Parathyroid adenoma (tissue), 2 donors: ENCODE measurements around the gene RSPH3.
"Not testable (repeated sequence)": the region's sequence is repeated elsewhere in the genome, so short reads cannot be mapped to it uniquely, and the experiment has no call there.

Experiments
- H2AFZ ChIP-seq: fragments of 300-600 bp; sonication (generic); one replicate; pipeline ENCODE4 v1.7.0; 2017; ENCODE audit warnings: antibody characterized with exemption, mild to moderate bottlenecking
- H3K27ac ChIP-seq: fragments of 300-600 bp; sonication (generic); one replicate; pipeline ENCODE4 v1.7.0; 2017
- H3K27me3 ChIP-seq: fragments of 300-600 bp; sonication (generic); one replicate; pipeline ENCODE4 v1.7.0; 2017; ENCODE audit warnings: low read length; ENCODE audit not compliant: control insufficient read depth, insufficient read depth
- H3K36me3 ChIP-seq: fragments of 300-600 bp; sonication (generic); one replicate; pipeline ENCODE4 v1.7.0; 2017; ENCODE audit warnings: low read length; ENCODE audit not compliant: control insufficient read depth, insufficient read depth
- H3K4me1 ChIP-seq: fragments of 300-600 bp; sonication (generic); one replicate; pipeline ENCODE4 v1.7.0; 2017; ENCODE audit warnings: control low read depth
- H3K4me2 ChIP-seq: fragments of 300-600 bp; sonication (generic); one replicate; pipeline ENCODE4 v1.7.0; 2017; ENCODE audit warnings: low read length
- H3K4me3 ChIP-seq: fragments of 300-600 bp; sonication (generic); one replicate; pipeline ENCODE4 v1.7.0; 2017; ENCODE audit warnings: low read depth, low read length
- H3K79me2 ChIP-seq: fragments of 300-600 bp; sonication (generic); one replicate; pipeline ENCODE4 v1.7.0; 2017; ENCODE audit warnings: control low read depth
- H3K9ac ChIP-seq: fragments of 300-600 bp; sonication (generic); one replicate; pipeline ENCODE4 v1.7.0; 2017; ENCODE audit warnings: mild to moderate bottlenecking
- H3K9me3 ChIP-seq: fragments of 300-600 bp; sonication (generic); one replicate; pipeline ENCODE4 v1.7.0; 2017; ENCODE audit warnings: low read length; ENCODE audit not compliant: control insufficient read depth
- CTCF ChIP-seq: fragments of 300-600 bp; sonication (generic); IDR thresholded peaks from one replicate; pipeline ENCODE4 v1.7.0; 2017; ENCODE audit warnings: antibody characterized with exemption, mild to moderate bottlenecking
- donor health status: primary hyperparathyroidism.

The RSPH3 gene

GRCh38 chr6:158958504-158959386, 41.3 kb downstream of the RSPH3 start:
- no peaks in the 10 kb centered on the region for H3K4me1 ChIP-seq
- H3K27ac ChIP-seq = no peak overlapping the region
- peak; percentile 42 for TF ChIP-seq CTCF
- no peak overlapping the region for H3K4me3 ChIP-seq
- no peak overlapping the region for H2AFZ ChIP-seq
- H3K9ac ChIP-seq = no peak overlapping the region
- H3K27me3 ChIP-seq = no peaks in the 10 kb centered on the region
- no peaks in the 10 kb centered on the region for H3K9me3 ChIP-seq
- H3K79me2 ChIP-seq = no peaks in the 10 kb centered on the region
- H3K4me2 ChIP-seq = no peak overlapping the region
- H3K36me3 ChIP-seq = no peaks in the 10 kb centered on the region

GRCh38 chr6:158955255-158955654, 44.7 kb downstream of the RSPH3 start:
- H3K4me3 ChIP-seq = no peak overlapping the region
- H3K4me1 ChIP-seq = no peaks in the 10 kb centered on the region
- TF ChIP-seq CTCF = no peak
- no peak overlapping the region for H3K4me2 ChIP-seq
- H3K79me2 ChIP-seq = no peaks in the 10 kb centered on the region
- H3K36me3 ChIP-seq = no peaks in the 10 kb centered on the region
- no peaks in the 10 kb centered on the region for H3K27me3 ChIP-seq
- H3K9me3 ChIP-seq = no peaks in the 10 kb centered on the region
- H2AFZ ChIP-seq = no peak overlapping the region
- H3K27ac ChIP-seq = no peak overlapping the region
- no peak overlapping the region for H3K9ac ChIP-seq

- TF ChIP-seq CTCF = no peak
- Histone ChIP-seq H3K27ac (no peak overlapping the region), H3K79me2 (no peaks in the 10 kb centered on the region), H3K36me3 (no peaks in the 10 kb centered on the region), H3K9me3 (no peaks in the 10 kb centered on the region), H3K9ac (no peak overlapping the region), H3K4me2 (no peak overlapping the region), H3K4me1 (no peaks in the 10 kb centered on the region), H3K4me3 (no peak overlapping the region), H2AFZ (no peak overlapping the region), H3K27me3 (no peaks in the 10 kb centered on the region)
These were observed 45.2 kb downstream of the RSPH3 start for GRCh38 chr6:158954753-158955152.

- not testable (repeated sequence) for H3K4me1 ChIP-seq, H3K36me3 ChIP-seq, H3K9me3 ChIP-seq, H3K4me2 ChIP-seq, H3K27ac ChIP-seq, H2AFZ ChIP-seq, H3K79me2 ChIP-seq, H3K4me3 ChIP-seq, H3K9ac ChIP-seq, H3K27me3 ChIP-seq
These were observed 48.0 kb downstream of the RSPH3 start for GRCh38 chr6:158952011-158952410.

GRCh38 chr6:158951565-158951964, 48.4 kb downstream of the RSPH3 start:
- H3K4me3 ChIP-seq, H3K9me3 ChIP-seq, H3K27me3 ChIP-seq, H3K79me2 ChIP-seq, H3K36me3 ChIP-seq, H3K4me2 ChIP-seq, H3K27ac ChIP-seq, H2AFZ ChIP-seq, H3K4me1 ChIP-seq, H3K9ac ChIP-seq: not testable (repeated sequence)
